ENCODE results near the gene BTBD9. TPM values are rescaled to one million over a fixed set of nuclear protein-coding genes. Genes with fewer than 3 reads are reported as not detected.

Gene BTBD9
- polyA plus RNA-seq, 2 of the 4 experiments (the other 2 are of a cell fraction) = 2.3 to 4.6 TPM

GRCh38 chr6:38175786-38176185 is 463.9 kb downstream of the BTBD9 start:
- no peak overlapping the region for H3K4me3 ChIP-seq

GRCh38 chr6:38174806-38175495 is 464.8 kb downstream of the BTBD9 start:
- no peak for TF ChIP-seq TP53 (CRISPR knock-in tag; IDR thresholded peaks at IDR 0.05)
- no peak for TF ChIP-seq ZFP36 (IDR thresholded peaks at IDR 0.05; ENCODE audit: borderline replicate concordance, partially characterized antibody)
- no peak for TF ChIP-seq RFX5 (IDR thresholded peaks at IDR 0.05)
- TF ChIP-seq FOXS1 (CRISPR knock-in tag; IDR thresholded peaks at IDR 0.05) = no peak
- no peak for TF ChIP-seq RNF2 (IDR thresholded peaks at IDR 0.05; ENCODE audit: borderline replicate concordance, low read depth)
- no peak for TF ChIP-seq NR3C1 (IDR thresholded peaks at IDR 0.05)
- no peak for TF ChIP-seq HES2 (IDR thresholded peaks at IDR 0.05)
- TF ChIP-seq RARB (CRISPR knock-in tag; IDR thresholded peaks at IDR 0.05) = no peak
- TF ChIP-seq NFE2L2 (conservative IDR thresholded peaks at IDR 0.05; ENCODE audit: low read length) = no peak
- TF ChIP-seq EHMT2 (IDR thresholded peaks at IDR 0.05; ENCODE audit: low read depth) = no peak
- no peak for TF ChIP-seq ZSCAN20 (CRISPR knock-in tag; IDR thresholded peaks at IDR 0.05)
- TF ChIP-seq GATA3 (IDR thresholded peaks at IDR 0.05; ENCODE audit: borderline replicate concordance) = no peak
- TF ChIP-seq SREBF2 (IDR thresholded peaks at IDR 0.05) = no peak
- CTCF ChIA-PET = no interaction called here
- Histone ChIP-seq H3K4me3 (no peak overlapping the region), H3K4me1 (no peaks in the 10 kb centered on the region), H3K27ac (no peak overlapping the region), H3K9me3 (no peaks in the 10 kb centered on the region), H3K4me2 (no peak overlapping the region)
- FAIRE-seq = no peak
- POLR2A ChIA-PET = interaction anchor here (0.5 kb wide), 1 partner anchor 65 kb away, joined by 5 read pairs; no protein-coding TSS in a partner anchor
- ATAC-seq = no peak
- no peak for DNase-seq (ENCODE audit: low read depth in 1 of 2, low spot score in 1 of 2)
- 92% methylated on average over 12 of the region's 22 CpGs for WGBS (ENCODE audit: missing lambda C conversion rate)

More at GRCh38 chr6:38175786-38176185, 463.9 kb downstream of the BTBD9 start:
- Histone ChIP-seq H3K27ac (no peak overlapping the region), H3K4me1 (no peaks in the 10 kb centered on the region), H3K4me2 (no peak overlapping the region), H3K9me3 (no peaks in the 10 kb centered on the region)
- ATAC-seq (no peak), DNase-seq (ENCODE audit: low read depth in 1 of 2, low spot score in 1 of 2) (no peak), FAIRE-seq (no peak)
- CTCF ChIA-PET = interaction anchor here (1.5 kb wide), 1 partner anchor 318 kb away, joined by 4 read pairs; no protein-coding TSS in a partner anchor
- 76% methylated on average over 6 of the region's 11 CpGs for WGBS (ENCODE audit: missing lambda C conversion rate)
- TF ChIP-seq, protein P1, sequence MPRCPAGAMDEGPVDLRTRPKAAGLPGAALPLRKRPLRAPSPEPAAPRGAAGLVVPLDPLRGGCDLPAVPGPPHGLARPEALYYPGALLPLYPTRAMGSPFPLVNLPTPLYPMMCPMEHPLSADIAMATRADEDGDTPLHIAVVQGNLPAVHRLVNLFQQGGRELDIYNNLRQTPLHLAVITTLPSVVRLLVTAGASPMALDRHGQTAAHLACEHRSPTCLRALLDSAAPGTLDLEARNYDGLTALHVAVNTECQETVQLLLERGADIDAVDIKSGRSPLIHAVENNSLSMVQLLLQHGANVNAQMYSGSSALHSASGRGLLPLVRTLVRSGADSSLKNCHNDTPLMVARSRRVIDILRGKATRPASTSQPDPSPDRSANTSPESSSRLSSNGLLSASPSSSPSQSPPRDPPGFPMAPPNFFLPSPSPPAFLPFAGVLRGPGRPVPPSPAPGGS (IDR thresholded peaks at IDR 0.05) = no peak
- no peak for TF ChIP-seq HEYL (CRISPR knock-in tag; IDR thresholded peaks at IDR 0.05)
- TF ChIP-seq, protein P2, sequence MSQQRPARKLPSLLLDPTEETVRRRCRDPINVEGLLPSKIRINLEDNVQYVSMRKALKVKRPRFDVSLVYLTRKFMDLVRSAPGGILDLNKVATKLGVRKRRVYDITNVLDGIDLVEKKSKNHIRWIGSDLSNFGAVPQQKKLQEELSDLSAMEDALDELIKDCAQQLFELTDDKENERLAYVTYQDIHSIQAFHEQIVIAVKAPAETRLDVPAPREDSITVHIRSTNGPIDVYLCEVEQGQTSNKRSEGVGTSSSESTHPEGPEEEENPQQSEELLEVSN (IDR thresholded peaks at IDR 0.05; ENCODE audit: borderline replicate concordance, low read depth) = no peak
- TF ChIP-seq NFE2L2 (conservative IDR thresholded peaks at IDR 0.05; ENCODE audit: low read length) = no peak
- no peak for TF ChIP-seq ZSCAN20 (CRISPR knock-in tag; IDR thresholded peaks at IDR 0.05)
- TF ChIP-seq SMC3 (IDR thresholded peaks at IDR 0.05) = no peak
- TF ChIP-seq EHF (CRISPR knock-in tag; IDR thresholded peaks at IDR 0.05) = no peak
- TF ChIP-seq, protein P3, sequence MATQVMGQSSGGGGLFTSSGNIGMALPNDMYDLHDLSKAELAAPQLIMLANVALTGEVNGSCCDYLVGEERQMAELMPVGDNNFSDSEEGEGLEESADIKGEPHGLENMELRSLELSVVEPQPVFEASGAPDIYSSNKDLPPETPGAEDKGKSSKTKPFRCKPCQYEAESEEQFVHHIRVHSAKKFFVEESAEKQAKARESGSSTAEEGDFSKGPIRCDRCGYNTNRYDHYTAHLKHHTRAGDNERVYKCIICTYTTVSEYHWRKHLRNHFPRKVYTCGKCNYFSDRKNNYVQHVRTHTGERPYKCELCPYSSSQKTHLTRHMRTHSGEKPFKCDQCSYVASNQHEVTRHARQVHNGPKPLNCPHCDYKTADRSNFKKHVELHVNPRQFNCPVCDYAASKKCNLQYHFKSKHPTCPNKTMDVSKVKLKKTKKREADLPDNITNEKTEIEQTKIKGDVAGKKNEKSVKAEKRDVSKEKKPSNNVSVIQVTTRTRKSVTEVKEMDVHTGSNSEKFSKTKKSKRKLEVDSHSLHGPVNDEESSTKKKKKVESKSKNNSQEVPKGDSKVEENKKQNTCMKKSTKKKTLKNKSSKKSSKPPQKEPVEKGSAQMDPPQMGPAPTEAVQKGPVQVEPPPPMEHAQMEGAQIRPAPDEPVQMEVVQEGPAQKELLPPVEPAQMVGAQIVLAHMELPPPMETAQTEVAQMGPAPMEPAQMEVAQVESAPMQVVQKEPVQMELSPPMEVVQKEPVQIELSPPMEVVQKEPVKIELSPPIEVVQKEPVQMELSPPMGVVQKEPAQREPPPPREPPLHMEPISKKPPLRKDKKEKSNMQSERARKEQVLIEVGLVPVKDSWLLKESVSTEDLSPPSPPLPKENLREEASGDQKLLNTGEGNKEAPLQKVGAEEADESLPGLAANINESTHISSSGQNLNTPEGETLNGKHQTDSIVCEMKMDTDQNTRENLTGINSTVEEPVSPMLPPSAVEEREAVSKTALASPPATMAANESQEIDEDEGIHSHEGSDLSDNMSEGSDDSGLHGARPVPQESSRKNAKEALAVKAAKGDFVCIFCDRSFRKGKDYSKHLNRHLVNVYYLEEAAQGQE (IDR thresholded peaks at IDR 0.05) = no peak
- no peak for TF ChIP-seq HOXB13 (CRISPR knock-in tag; IDR thresholded peaks at IDR 0.05; ENCODE audit: low read depth)
- no peak for TF ChIP-seq RARB (CRISPR knock-in tag; IDR thresholded peaks at IDR 0.05)
- no peak for TF ChIP-seq RNF2 (IDR thresholded peaks at IDR 0.05; ENCODE audit: borderline replicate concordance, low read depth)
- no peak for TF ChIP-seq ZFP36 (IDR thresholded peaks at IDR 0.05; ENCODE audit: borderline replicate concordance, partially characterized antibody)
- TF ChIP-seq PHF8 (IDR thresholded peaks at IDR 0.05; ENCODE audit: borderline replicate concordance, low read depth) = no peak
- no peak for TF ChIP-seq HDAC2 (IDR thresholded peaks at IDR 0.05)
- no peak for TF ChIP-seq PBX3 (IDR thresholded peaks at IDR 0.05)
- no peak for TF ChIP-seq RAD21 (conservative IDR thresholded peaks at IDR 0.05 in 1 of 2, IDR thresholded peaks at IDR 0.05 in 1 of 2)
- no peak for TF ChIP-seq TFCP2L1 (CRISPR knock-in tag; IDR thresholded peaks at IDR 0.05)
- no peak for TF ChIP-seq MAFK (IDR thresholded peaks at IDR 0.05; ENCODE audit: partially characterized antibody)
- no peak for TF ChIP-seq KDM5A (IDR thresholded peaks at IDR 0.05)
- POLR2A ChIA-PET = no interaction called here

All from A549 (cell line).